H1 (cell line): ENCODE measurements around the gene PARD3. TPM values are rescaled to one million over a fixed set of nuclear protein-coding genes. Genes with fewer than 3 reads are reported as not detected.

Source experiments
- CTCF ChIA-PET: fragments of 300-600 bp; sonication (Branson Sonifier 250); formaldehyde crosslinking; loops from one replicate; lab custom pipeline; 2021; ENCODE audit not compliant: partially characterized antibody; lab: Charles Lee
- POLR2A ChIA-PET: fragments of 300-600 bp; sonication (Branson Sonifier 250); formaldehyde crosslinking; loops from one replicate; lab custom pipeline; 2021; ENCODE audit warnings: inconsistent platforms; ENCODE audit not compliant: partially characterized antibody; lab: Charles Lee
- DNase-seq, 2 experiments: peaks; one replicate each; pipeline versions ENCODE4 v3.0.0 to v3.0.0-alpha.2; 2010 to 2022; ENCODE audit warnings: low spot score in 2 of 2, low read depth in 1 of 2, mixed read lengths in 1 of 2
- FAIRE-seq: peaks from 2 replicates; lab custom pipeline; 2011; peaks lifted over from hg19 to GRCh38; lab: Jason Lieb, UNC
- H2AFZ ChIP-seq: 2 replicates; pipeline ENCODE4 v1.8.1; 2012; ENCODE audit warnings: low read length, inconsistent platforms
- H2AK5ac ChIP-seq: 2 replicates; pipeline ENCODE4 v1.6.1; 2013; ENCODE audit warnings: low read depth, low read length
- H2BK120ac ChIP-seq: replicated peaks from 2 replicates; pipeline ENCODE3; 2013; ENCODE audit warnings: low read depth, low read length, inconsistent platforms
- H2BK12ac ChIP-seq: 2 replicates; pipeline ENCODE4 v1.6.1; 2013; ENCODE audit warnings: low read depth, low read length
- H2BK15ac ChIP-seq: 2 replicates; pipeline ENCODE4 v1.6.1; 2013; ENCODE audit warnings: low read length
- H2BK20ac ChIP-seq: 2 replicates; pipeline ENCODE4 v1.6.1; 2013; ENCODE audit warnings: low read length
- H2BK5ac ChIP-seq: 2 replicates; pipeline ENCODE4 v1.6.1; 2013; ENCODE audit warnings: low read depth, low read length
- H3K14ac ChIP-seq: 2 replicates; pipeline ENCODE4 v1.6.1; 2013; ENCODE audit warnings: inconsistent platforms; ENCODE audit not compliant: insufficient read length
- H3K18ac ChIP-seq: 2 replicates; pipeline ENCODE4 v1.6.1; 2013; ENCODE audit warnings: low read length; ENCODE audit errors: extremely low read depth
- H3K23ac ChIP-seq: 2 replicates; pipeline ENCODE4 v1.6.1; 2013; ENCODE audit warnings: inconsistent platforms; ENCODE audit not compliant: insufficient read length
- H3K23me2 ChIP-seq: 2 replicates; pipeline ENCODE4 v1.6.1; 2013; ENCODE audit warnings: low read depth, low read length
- H3K27ac ChIP-seq: 2 replicates; pipeline ENCODE4 v1.6.1; 2011; ENCODE audit warnings: low read depth, low read length, inconsistent platforms
- H3K27me3 ChIP-seq, 4 experiments: replicated peaks in 1 of 4; 1 replicate in 1 of 4; 2 replicates in 3 of 4; pipeline versions ENCODE4 v1.6.1 to v1.8.1; 2011 to 2013; ENCODE audit warnings: low read length in 3 of 4, mild to moderate bottlenecking in 3 of 4, inconsistent platforms in 2 of 4, mixed read lengths in 2 of 4, moderate library complexity in 1 of 4; ENCODE audit not compliant: control insufficient read depth in 3 of 4, insufficient read depth in 3 of 4; ENCODE audit errors: extremely low read depth in 1 of 4
- H3K36me3 ChIP-seq, 4 experiments: 2 replicates each; pipeline versions ENCODE4 v1.6.1 to v1.8.1; 2011 to 2013; ENCODE audit warnings: mild to moderate bottlenecking in 4 of 4, low read length in 3 of 4, moderate library complexity in 2 of 4, control low read depth in 1 of 4, inconsistent platforms in 1 of 4; ENCODE audit not compliant: insufficient read depth in 4 of 4, control insufficient read depth in 2 of 4
- H3K4ac ChIP-seq: replicated peaks from 2 replicates; pipeline ENCODE3; 2013; ENCODE audit warnings: low read length, low read depth, mixed read lengths, inconsistent platforms; ENCODE audit not compliant: insufficient read length
- H3K4me1 ChIP-seq, 4 experiments: replicated peaks in 1 of 4; 1 replicate in 1 of 4; 2 replicates in 3 of 4; pipeline versions ENCODE4 v1.6.1 to v1.8.1; 2011 to 2013; ENCODE audit warnings: low read length in 3 of 4, inconsistent platforms in 2 of 4, mixed read lengths in 1 of 4; ENCODE audit not compliant: insufficient read depth in 4 of 4, control insufficient read depth in 3 of 4
- H3K4me2 ChIP-seq, 2 experiments: 2 replicates each; pipeline versions ENCODE4 v1.6.1 to v1.8.1; 2011 to 2013; ENCODE audit warnings: low read depth in 2 of 2, low read length in 2 of 2, control low read depth in 1 of 2, inconsistent platforms in 1 of 2, mild to moderate bottlenecking in 1 of 2; ENCODE audit not compliant: insufficient read depth in 1 of 2
- H3K4me3 ChIP-seq, 4 experiments: fragments of 200-600, 300-600 bp in 1 of 4; sonication (generic), shearing (Covaris generic), sonication (Bioruptor Twin) in 1 of 4; 2 replicates each; pipeline versions ENCODE4 v1.5.1 to v1.8.1; 2011 to 2016; ENCODE audit warnings: low read length in 4 of 4, low read depth in 3 of 4, control low read depth in 2 of 4, inconsistent platforms in 2 of 4, mild to moderate bottlenecking in 2 of 4, mixed read lengths in 1 of 4, moderate library complexity in 1 of 4; ENCODE audit not compliant: insufficient read depth in 2 of 4; ENCODE audit errors: extremely low read depth in 1 of 4
- H3K56ac ChIP-seq: replicated peaks from 2 replicates; pipeline ENCODE3; 2013; ENCODE audit warnings: low read depth, mild to moderate bottlenecking, mixed read lengths, low read length, inconsistent platforms; ENCODE audit not compliant: insufficient read length
- H3K79me1 ChIP-seq: 2 replicates; pipeline ENCODE4 v1.6.1; 2013; ENCODE audit warnings: low read depth, low read length, control low read depth
- H3K79me2 ChIP-seq, 2 experiments: 2 replicates each; pipeline versions ENCODE4 v1.6.1 to v1.8.1; 2012 to 2013; ENCODE audit warnings: low read length in 2 of 2, mild to moderate bottlenecking in 2 of 2, inconsistent platforms in 1 of 2; ENCODE audit not compliant: insufficient read depth in 2 of 2, control insufficient read depth in 1 of 2
- H3K9ac ChIP-seq, 4 experiments: replicated peaks in 1 of 4; 1 replicate in 1 of 4; 2 replicates in 3 of 4; pipeline versions ENCODE4 v1.6.1 to v1.8.1; 2011 to 2013; ENCODE audit warnings: low read depth in 3 of 4, low read length in 3 of 4, control low read depth in 2 of 4, mild to moderate bottlenecking in 2 of 4, moderate library complexity in 2 of 4, inconsistent platforms in 1 of 4; ENCODE audit errors: extremely low read depth in 1 of 4
- H3K9me3 ChIP-seq, 2 experiments: 2 replicates each; pipeline versions ENCODE4 v1.6.1 to v1.8.1; 2012 to 2013; ENCODE audit warnings: mild to moderate bottlenecking in 2 of 2, moderate library complexity in 2 of 2, control low read depth in 1 of 2, inconsistent platforms in 1 of 2, low read depth in 1 of 2, low read length in 1 of 2, mixed read lengths in 1 of 2; ENCODE audit not compliant: insufficient read depth in 2 of 2
- H4K20me1 ChIP-seq, 2 experiments: replicated peaks in 1 of 2; 2 replicates each; pipeline versions ENCODE3 to v1.8.1; 2011 to 2013; ENCODE audit warnings: inconsistent platforms in 2 of 2, low read length in 2 of 2, mild to moderate bottlenecking in 1 of 2; ENCODE audit not compliant: insufficient read depth in 2 of 2, control insufficient read depth in 1 of 2
- H4K5ac ChIP-seq: 2 replicates; pipeline ENCODE4 v1.6.1; 2013; ENCODE audit warnings: low read length, low read depth, mixed read lengths, inconsistent platforms; ENCODE audit not compliant: insufficient read length
- H4K8ac ChIP-seq: 2 replicates; pipeline ENCODE4 v1.8.0; 2013; ENCODE audit warnings: mild to moderate bottlenecking, moderate library complexity, low read length, inconsistent platforms; ENCODE audit not compliant: insufficient read depth; ENCODE audit errors: extremely low read depth
- H4K91ac ChIP-seq: replicated peaks from 2 replicates; pipeline ENCODE3; 2013; ENCODE audit warnings: low read length, mixed read lengths, inconsistent platforms; ENCODE audit not compliant: insufficient read length
- CBX8 ChIP-seq: fragments of 300-800, 300-1000 bp; sonication (generic); IDR thresholded peaks from 2 replicates; pipeline ENCODE4 v1.7.1; 2016; ENCODE audit warnings: low read depth, low read length, borderline replicate concordance
- EZH2 ChIP-seq: fragments of 200-600 bp; sonication (generic); IDR thresholded peaks from 2 replicates; pipeline ENCODE4 v1.7.1; 2012; ENCODE audit warnings: low read depth, mild to moderate bottlenecking, moderate library complexity, low read length, inconsistent platforms; ENCODE audit not compliant: severe bottlenecking
- NANOG ChIP-seq: IDR thresholded peaks from 2 replicates; pipeline ENCODE4 v1.6.1; 2011; ENCODE audit warnings: low read length, low read depth, mild to moderate bottlenecking, inconsistent platforms; ENCODE audit not compliant: insufficient read depth, poor library complexity, severe bottlenecking
- TEAD4 ChIP-seq: IDR thresholded peaks from 2 replicates; pipeline ENCODE4 v1.6.1; 2012; ENCODE audit warnings: low read depth, low read length, inconsistent platforms, mixed read lengths
- WGBS, 2 experiments: shearing (Covaris generic) in 1 of 2; methylation state at CpG; one replicate each; pipeline versions ENCODE4 v1.1.6 to v1.1.7; 2013 to 2015; ENCODE audit warnings: low lambda C conversion rate in 2 of 2, mixed read lengths in 2 of 2, inconsistent platforms in 1 of 2, low coverage in 1 of 2, missing lambda C conversion rate in 1 of 2; ENCODE audit not compliant: insufficient replicate concordance in 2 of 2, insufficient coverage in 1 of 2, insufficient read length in 1 of 2; ENCODE audit errors: extremely low coverage in 1 of 2, missing lambda C conversion rate in 1 of 2; 5-methylcytosine and 5-hydroxymethylcytosine counted together
- polyA plus RNA-seq, 7 experiments: library from polyadenylated mRNA; depleted of rRNA in 3 of 7; stranded (reverse) in 5 of 7; unstranded in 2 of 7; fragments of >200 nt in 5 of 7; fragments of 200-250 nt in 2 of 7; gene quantifications; 1 replicate in 5 of 7; 2 replicates in 1 of 7; 4 replicates in 1 of 7; pipeline versions ENCODE4 v1.2.1 to v1.2.3, GENCODE V29; 2011 to 2013; ENCODE audit warnings: missing spikeins in 2 of 7, mixed read lengths in 2 of 7
- total RNA-seq: library from RNA; stranded (reverse); fragmentation: NEBNext Ultra II Directional; extraction: Animal tissue kit (Norgen Biotek cat#: 25700); gene quantifications from 2 replicates; pipeline ENCODE4 v1.2.1, GENCODE V29; 2021
- TF ChIP-seq, protein P1 (sequence below): IDR thresholded peaks from 2 replicates; pipeline ENCODE4 v1.6.1; 2011; ENCODE audit warnings: low read length, improper control_type of control experiment

PARD3 gene
- total and polyA plus RNA-seq, 2 of the 8 experiments (the other 6 are each of a cell fraction or from before 2014, with no cell fraction given), result 19.7 to 49.1 TPM

DNA sequence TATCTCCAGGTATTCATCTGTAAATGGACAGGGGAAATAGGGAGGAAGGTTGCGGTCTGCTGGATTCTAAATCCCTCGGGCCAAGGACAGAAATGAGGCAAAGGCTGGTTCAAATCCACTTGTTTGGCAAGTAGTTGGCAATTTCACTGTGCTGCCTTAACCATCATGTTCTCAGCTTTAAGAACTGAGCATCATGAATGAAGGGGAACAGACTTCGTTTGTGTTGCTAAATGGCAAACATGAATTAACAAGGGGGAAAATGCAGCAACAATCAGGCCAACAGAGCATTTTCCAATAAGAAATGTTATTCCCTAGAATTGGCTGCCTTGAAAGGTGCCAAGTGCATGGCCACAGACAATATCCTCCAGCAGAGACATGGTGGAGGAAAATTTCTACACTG, 36.9 kb downstream of the PARD3 start:
- H4K5ac ChIP-seq, result no peak overlapping the region
- peaks cover 4 to 87% of the 10 kb centered on the region in 2 experiments for H3K79me2 ChIP-seq
- H2AFZ ChIP-seq, result no peak overlapping the region
- no peak overlapping the region for H2BK5ac ChIP-seq
- H3K9me3 ChIP-seq, result no peaks in the 10 kb centered on the region
- ChIA-PET POLR2A (no interaction called here), CTCF (interaction anchor here (0.9 to 1.7 kb wide), 4 partner anchors 9 to 45 kb away, joined by 3 to 5 read pairs (median 4); no protein-coding TSS in a partner anchor)
- H3K36me3 ChIP-seq, result no peaks in the 10 kb centered on the region
- no peak overlapping the region for H2BK15ac ChIP-seq
- peaks cover 7 to 16% (median 13%) of the 10 kb centered on the region in 4 experiments for H3K4me1 ChIP-seq
- H2BK120ac ChIP-seq, result no peak overlapping the region
- WGBS, 2 experiments, result 73% methylated on average over 3 of the region's 3 CpGs; no CpG with 5 or more reads in 1 of the 2 experiments
- DNase-seq, result no peak
- H3K4me3 ChIP-seq, result no peak overlapping the region
- TF ChIP-seq TEAD4 (no peak), EZH2 (no peak), CBX8 (no peak), NANOG (no peak)
- TF ChIP-seq, protein P1, sequence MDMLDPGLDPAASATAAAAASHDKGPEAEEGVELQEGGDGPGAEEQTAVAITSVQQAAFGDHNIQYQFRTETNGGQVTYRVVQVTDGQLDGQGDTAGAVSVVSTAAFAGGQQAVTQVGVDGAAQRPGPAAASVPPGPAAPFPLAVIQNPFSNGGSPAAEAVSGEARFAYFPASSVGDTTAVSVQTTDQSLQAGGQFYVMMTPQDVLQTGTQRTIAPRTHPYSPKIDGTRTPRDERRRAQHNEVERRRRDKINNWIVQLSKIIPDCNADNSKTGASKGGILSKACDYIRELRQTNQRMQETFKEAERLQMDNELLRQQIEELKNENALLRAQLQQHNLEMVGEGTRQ, result no peak
- peaks cover 8% of the 10 kb centered on the region for H3K79me1 ChIP-seq
- no peak overlapping the region for H3K14ac ChIP-seq
- no peak overlapping the region for H4K91ac ChIP-seq
- H3K27me3 ChIP-seq, result no peaks in the 10 kb centered on the region
- H3K18ac ChIP-seq, result no peak overlapping the region
- H3K23ac ChIP-seq, result no peak overlapping the region
- H2AK5ac ChIP-seq, result no peak overlapping the region
- H3K56ac ChIP-seq, result no peak overlapping the region
- H3K4ac ChIP-seq, result no peak overlapping the region
- H2BK20ac ChIP-seq, result no peak overlapping the region
- H4K20me1 ChIP-seq, result peaks cover 4 to 8% of the 10 kb centered on the region in 2 experiments
- no peak overlapping the region for H3K4me2 ChIP-seq
- H3K23me2 ChIP-seq, result no peaks in the 10 kb centered on the region
- H3K27ac ChIP-seq, result no peak overlapping the region
- H3K9ac ChIP-seq, result no peak overlapping the region
- H4K8ac ChIP-seq, result no peak overlapping the region
- no peak overlapping the region for H2BK12ac ChIP-seq
- FAIRE-seq, result no peak
